ENCODE measurements around the gene ARHGAP22. TPM values are rescaled to one million over a fixed set of nuclear protein-coding genes. Genes with fewer than 3 reads are reported as not detected.

The ARHGAP22 gene
- total and polyA plus RNA-seq, 2 of the 4 experiments (the other 2 are of a cell fraction): 28.3 to 30.2 TPM

DNA sequence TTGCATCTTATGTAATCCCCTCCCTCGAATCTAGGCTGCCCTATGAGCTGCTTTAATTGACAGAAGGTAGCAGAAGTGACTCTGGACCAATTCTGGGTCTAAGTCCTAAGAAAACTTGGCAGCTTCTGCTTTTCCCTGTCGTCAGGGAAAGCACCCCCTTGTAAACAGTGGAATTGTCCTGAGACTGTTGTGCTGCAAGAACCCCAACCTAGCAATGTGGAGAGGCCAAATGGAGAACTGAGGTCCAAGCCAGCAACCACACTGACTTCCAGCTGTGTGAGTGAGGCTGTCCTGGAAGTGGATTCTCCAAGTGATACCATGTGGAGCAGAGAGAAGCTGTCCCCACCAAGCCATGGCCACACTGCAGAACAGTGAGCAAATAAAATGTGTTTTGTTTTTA is 75.5 kb downstream of the ARHGAP22 start:
- no TSS peak for BruUV-seq (replicated peaks)

More for the DNA sequence above, 75.5 kb downstream of the ARHGAP22 start:
- H3K9me1 ChIP-seq (ENCODE audit: insufficient read depth, low read length): peaks cover 19% of the 10 kb centered on the region
- H4K8ac ChIP-seq (ENCODE audit: low read depth in 2 of 2, low read length in 2 of 2): no peak overlapping the region
- CTCF ChIA-PET: no interaction called here
- no peaks in the 10 kb centered on the region for H3K9me3 ChIP-seq (ENCODE audit: control insufficient read depth, insufficient read depth, low read length)
- H3K27ac ChIP-seq (ENCODE audit: insufficient read depth, low read length): no peak overlapping the region
- ATAC-seq (ENCODE audit: low read depth) (no peak), DNase-seq (no peak)
- H3K18ac ChIP-seq (ENCODE audit: low read depth, low read length): no peak overlapping the region
- no peak overlapping the region for H4K91ac ChIP-seq (ENCODE audit: insufficient read depth, low read depth, low read length)
- H3K79me1 ChIP-seq (ENCODE audit: low read depth in 1 of 2, low read length in 2 of 2): peaks cover 37 to 72% of the 10 kb centered on the region in 2 experiments
- H2AK9ac ChIP-seq (replicated peaks; ENCODE audit: low read depth, low read length, poor library complexity): no peak overlapping the region
- no peak overlapping the region for H3K56ac ChIP-seq (ENCODE audit: extremely low read depth, insufficient read depth, low read length)
- H2BK120ac ChIP-seq (ENCODE audit: low read depth, low read length): no peak overlapping the region
- whole genome bisulfite sequencing, 2 experiments (ENCODE audit: extremely low coverage in 2 of 2, insufficient read length in 1 of 2): no CpG with 5 or more reads among the region's 2 CpGs
- no peaks in the 10 kb centered on the region for H3K27me3 ChIP-seq (ENCODE audit: control insufficient read depth, insufficient read depth, low read length)
- H2BK20ac ChIP-seq (ENCODE audit: low read depth, low read length): no peak overlapping the region
- in situ Hi-C loops (cut with MboI; ENCODE audit: low sequenced_read_pairs) (no loop called here), intact Hi-C loops (cut with micrococcal nuclease) (no loop called here), dilution Hi-C loops (cut with HindIII; ENCODE audit: low sequenced_read_pairs, unreplicated experiment) (no loop called here)
- no peak overlapping the region for H2BK5ac ChIP-seq (ENCODE audit: low read depth, low read length, poor library complexity, severe bottlenecking)
- no peak overlapping the region for H3K4me3 ChIP-seq (ENCODE audit: insufficient read depth, low read depth, low read length)
- no peak overlapping the region for H2AK5ac ChIP-seq (ENCODE audit: low read depth, low read length)
- H3K14ac ChIP-seq (replicated peaks; ENCODE audit: low read depth, low read length): no peak overlapping the region; the same call in 1 of the 2 replicates
- TF ChIP-seq BHLHE40 (IDR thresholded peaks at IDR 0.05; ENCODE audit: low read depth, low read length): no peak
- no peak for TF ChIP-seq SMC3 (IDR thresholded peaks at IDR 0.05; ENCODE audit: low read depth, low read length)
- no peak overlapping the region for H3K4me2 ChIP-seq (ENCODE audit: low read depth, low read length)
- H3K36me3 ChIP-seq (ENCODE audit: control insufficient read depth, insufficient read depth, low read length): no peaks in the 10 kb centered on the region
- H2BK15ac ChIP-seq (ENCODE audit: low read depth, low read length): no peak overlapping the region
- no peak overlapping the region for H3K9ac ChIP-seq (ENCODE audit: low read depth, low read length)
- no peaks in the 10 kb centered on the region for H4K20me1 ChIP-seq (ENCODE audit: insufficient read depth, low read length)
- H2AFZ ChIP-seq (replicated peaks; ENCODE audit: low read length, poor library complexity): no peak overlapping the region
- peaks cover 10% of the 10 kb centered on the region for H3K4me1 ChIP-seq (ENCODE audit: control insufficient read depth, insufficient read depth, low read length)
- no peak overlapping the region for H4K5ac ChIP-seq (ENCODE audit: low read depth, low read length)
- H3K23ac ChIP-seq (ENCODE audit: low read depth, low read length): no peak overlapping the region
- POLR2A ChIA-PET (ENCODE audit: unreplicated experiment): no interaction called here
- H3K4ac ChIP-seq (ENCODE audit: low read depth, low read length): no peak overlapping the region

Data from IMR-90 (cell line).